SK-N-MC (cell line): ENCODE measurements around the gene TYW1.

Experiments
- EZH2 ChIP-seq: fragments of 200-600 bp; sonication (generic); IDR thresholded peaks from one replicate; pipeline ENCODE4 v1.6.1; 2017; ENCODE audit warnings: antibody characterized with exemption
- POLR2AphosphoS5 ChIP-seq: IDR thresholded peaks from 2 replicates; pipeline ENCODE4 v1.6.1; 2012; ENCODE audit warnings: mild to moderate bottlenecking, low read depth, low read length, borderline replicate concordance

DNA sequence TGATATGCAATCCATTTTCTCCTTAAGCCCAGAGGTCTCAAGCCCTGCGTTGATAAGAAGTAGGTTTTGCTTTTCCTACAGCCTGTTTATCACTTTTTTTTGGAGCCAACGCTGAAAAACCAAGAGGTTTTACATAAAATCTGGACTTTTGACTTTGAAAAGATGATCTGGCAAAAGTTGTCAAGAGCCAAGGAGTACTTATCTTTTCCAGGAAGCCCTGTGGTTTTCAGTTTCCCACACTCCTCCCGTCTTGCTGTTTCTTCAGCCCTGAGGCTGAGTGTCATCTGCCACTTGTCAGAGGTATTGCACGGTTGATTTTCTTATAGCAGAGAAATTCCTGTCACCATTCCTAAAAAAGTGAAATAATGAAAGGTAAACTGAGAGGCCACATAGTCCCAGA is 108.7 kb downstream of the TYW1 start:
- TF ChIP-seq POLR2AphosphoS5, result no peak
- no peak for TF ChIP-seq EZH2
